AG09319 (cell line): Measurements from ENCODE around the gene SERTAD1.

Source experiments
- DNase-seq: peaks from one replicate; pipeline ENCODE4 v3.0.0-alpha.2; 2010; ENCODE audit warnings: low read depth; ENCODE audit errors: extremely low read depth
- CTCF ChIP-seq: IDR thresholded peaks from 2 replicates; pipeline ENCODE4 v1.5.1; 2011; ENCODE audit warnings: low read depth, mild to moderate bottlenecking, inconsistent platforms, low read length, moderate library complexity

The SERTAD1 gene

GRCh38 chr19:40403262-40403984 lies 22.4 kb downstream of the SERTAD1 start:
- DNase-seq = peak; percentile 70
- no peak for TF ChIP-seq CTCF

- TF ChIP-seq CTCF = no peak
- no peak for DNase-seq
Measured at GRCh38 chr19:40400559-40400958, 25.2 kb downstream of the SERTAD1 start.

DNA sequence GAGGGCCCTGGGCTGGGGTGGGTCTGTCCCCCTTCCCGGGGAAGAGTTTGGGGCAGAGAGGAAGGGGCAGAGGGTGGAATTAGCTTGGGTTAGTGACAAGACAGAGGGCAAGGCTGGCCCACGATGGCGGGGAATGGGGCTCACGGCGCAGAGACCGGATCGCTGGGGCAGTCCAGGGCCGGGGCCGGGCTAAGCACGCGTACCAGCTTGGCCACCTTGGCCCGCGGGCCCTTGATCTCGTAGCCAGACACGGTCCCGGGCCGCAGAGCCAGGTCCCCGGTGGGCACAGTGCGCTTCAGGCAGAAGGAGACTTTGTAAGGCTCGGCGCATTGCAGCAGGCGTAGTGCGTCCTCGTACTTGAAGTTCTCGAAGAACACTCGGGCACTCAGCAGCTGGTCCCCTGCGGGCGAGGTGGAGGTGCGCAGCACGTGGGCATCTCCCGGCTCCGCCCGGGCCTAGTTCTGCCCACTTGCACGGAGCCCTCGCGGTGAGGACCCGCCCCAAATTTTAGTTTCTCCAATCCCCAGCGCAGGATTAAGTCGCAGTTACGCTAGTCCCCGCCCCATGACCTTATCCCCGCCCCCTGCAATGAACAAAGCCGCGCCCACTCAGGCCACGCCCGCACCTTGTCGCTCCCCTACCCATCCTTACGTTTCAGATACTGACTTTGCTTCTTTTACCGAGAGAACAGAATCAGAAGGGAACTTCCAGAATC lies 27.2 kb downstream of the SERTAD1 start:
- no peak for DNase-seq

GRCh38 chr19:40397568-40397906 lies 28.3 kb downstream of the SERTAD1 start:
- no peak for DNase-seq
- no peak for TF ChIP-seq CTCF

More for the DNA sequence above, 27.2 kb downstream of the SERTAD1 start:
- no peak for TF ChIP-seq CTCF

GRCh38 chr19:40396886-40397567 lies 28.8 kb downstream of the SERTAD1 start:
- TF ChIP-seq CTCF = no peak
- DNase-seq = no peak

DNA sequence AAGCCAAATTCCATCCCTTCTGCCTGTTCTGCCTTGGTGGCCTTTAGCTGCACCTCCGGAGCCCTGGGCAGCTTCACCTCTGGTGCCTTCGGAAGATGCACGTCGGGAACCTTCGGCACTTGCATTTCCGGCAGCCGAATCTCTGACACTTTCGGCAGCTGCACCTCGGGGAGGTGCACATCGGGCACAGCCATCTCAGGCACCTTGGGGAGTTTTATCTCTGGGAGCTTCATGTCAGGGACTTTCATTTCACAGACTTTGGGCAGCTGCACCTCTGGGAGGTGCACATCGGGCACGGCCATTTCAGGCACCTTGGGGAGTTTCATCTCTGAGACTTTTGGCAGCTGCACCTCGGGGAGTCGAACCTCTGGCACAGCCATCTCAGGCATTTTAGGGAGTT lies 29.8 kb downstream of the SERTAD1 start:
- DNase-seq = no peak
- TF ChIP-seq CTCF = no peak

DNA sequence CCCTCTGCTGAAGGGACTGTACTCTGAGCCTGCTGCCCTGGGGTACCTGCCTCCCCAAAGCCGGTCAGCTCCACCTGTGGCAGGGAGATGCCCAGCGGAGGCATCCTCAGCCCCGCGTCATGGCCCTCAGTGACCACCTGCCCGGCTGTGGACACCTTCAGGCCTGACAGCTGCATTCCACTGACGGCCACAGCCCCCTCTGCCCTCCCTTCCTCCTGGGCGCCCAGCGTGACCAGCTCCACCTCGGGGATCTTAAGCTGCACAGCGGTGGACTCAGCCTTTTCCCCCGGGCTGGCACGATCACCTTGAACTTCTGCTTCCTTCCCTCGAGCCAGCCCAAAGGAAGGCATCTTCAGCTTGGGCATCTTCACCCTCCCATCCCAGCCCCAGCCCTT lies 31.0 kb downstream of the SERTAD1 start:
- TF ChIP-seq CTCF = no peak
- no peak for DNase-seq
